NT2/D1 (cell line): ENCODE results near the gene RAI1.

Source experiments
- YY1 ChIP-seq: IDR thresholded peaks from 2 replicates; pipeline ENCODE4 v1.6.1; 2011; ENCODE audit not compliant: insufficient read length, insufficient read depth
- ZNF274 ChIP-seq: IDR thresholded peaks from 2 replicates; pipeline ENCODE4 v1.6.1; 2011; ENCODE audit warnings: mild to moderate bottlenecking, low read depth, low read length

DNA sequence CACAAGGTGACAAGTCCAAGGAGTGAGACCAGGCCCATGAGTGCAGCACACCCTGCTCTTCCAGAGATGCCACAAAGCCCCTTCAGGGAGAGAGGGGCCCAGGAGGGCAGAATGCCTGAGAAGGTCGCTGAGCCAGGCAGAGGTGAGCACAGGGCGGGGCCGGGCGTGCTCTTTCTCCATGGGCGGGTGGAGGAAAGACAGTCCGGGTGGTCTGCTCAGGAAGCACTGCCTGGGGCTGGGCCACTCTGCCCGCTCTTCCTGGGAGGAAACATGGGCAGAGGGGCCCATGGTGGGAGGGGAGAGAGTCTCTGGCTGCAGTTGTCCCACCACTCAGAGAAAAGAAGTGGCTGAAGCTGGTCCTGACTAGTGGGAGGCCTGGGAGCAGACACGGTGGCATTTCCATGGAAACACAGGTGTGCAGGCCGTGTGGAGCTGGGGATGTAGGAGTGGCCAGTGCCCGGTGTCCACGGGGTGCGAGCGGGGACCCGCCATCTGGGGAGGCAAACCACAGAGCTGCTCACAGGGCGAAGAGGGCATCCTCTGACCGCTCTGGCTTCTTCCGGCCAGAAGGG is 165.9 kb downstream of the RAI1 start:
- TF ChIP-seq YY1 (no peak), ZNF274 (no peak)
